ENCODE measurements around the gene UBN2.

DNA sequence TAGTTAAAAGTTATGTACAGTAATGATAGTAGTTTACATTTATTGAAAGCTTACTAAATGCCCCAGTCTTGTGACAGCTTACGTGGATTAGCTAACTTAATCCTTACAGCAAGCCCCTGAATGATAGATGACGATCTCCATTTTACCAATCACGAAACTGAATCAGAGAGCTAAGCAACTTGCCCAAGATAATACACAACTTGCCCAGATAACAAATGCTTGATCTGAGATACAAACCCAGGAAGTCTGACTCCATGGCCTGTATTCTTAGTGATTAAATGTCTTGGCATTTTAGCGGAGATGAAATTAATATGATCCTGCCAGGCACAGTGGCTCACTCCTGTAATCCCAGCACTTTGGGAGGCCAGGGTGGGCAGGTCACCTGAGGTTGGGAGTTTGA is 63.2 kb downstream of the UBN2 start:
- TF ChIP-seq EZH2 (IDR thresholded peaks at IDR 0.05; ENCODE audit: low read length) = no peak
- TF ChIP-seq, protein P1, sequence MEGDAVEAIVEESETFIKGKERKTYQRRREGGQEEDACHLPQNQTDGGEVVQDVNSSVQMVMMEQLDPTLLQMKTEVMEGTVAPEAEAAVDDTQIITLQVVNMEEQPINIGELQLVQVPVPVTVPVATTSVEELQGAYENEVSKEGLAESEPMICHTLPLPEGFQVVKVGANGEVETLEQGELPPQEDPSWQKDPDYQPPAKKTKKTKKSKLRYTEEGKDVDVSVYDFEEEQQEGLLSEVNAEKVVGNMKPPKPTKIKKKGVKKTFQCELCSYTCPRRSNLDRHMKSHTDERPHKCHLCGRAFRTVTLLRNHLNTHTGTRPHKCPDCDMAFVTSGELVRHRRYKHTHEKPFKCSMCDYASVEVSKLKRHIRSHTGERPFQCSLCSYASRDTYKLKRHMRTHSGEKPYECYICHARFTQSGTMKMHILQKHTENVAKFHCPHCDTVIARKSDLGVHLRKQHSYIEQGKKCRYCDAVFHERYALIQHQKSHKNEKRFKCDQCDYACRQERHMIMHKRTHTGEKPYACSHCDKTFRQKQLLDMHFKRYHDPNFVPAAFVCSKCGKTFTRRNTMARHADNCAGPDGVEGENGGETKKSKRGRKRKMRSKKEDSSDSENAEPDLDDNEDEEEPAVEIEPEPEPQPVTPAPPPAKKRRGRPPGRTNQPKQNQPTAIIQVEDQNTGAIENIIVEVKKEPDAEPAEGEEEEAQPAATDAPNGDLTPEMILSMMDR (optimal IDR thresholded peaks at IDR 0.05 in 1 of 3, IDR thresholded peaks at IDR 0.05 in 1 of 3, conservative IDR thresholded peaks at IDR 0.05 in 1 of 3; ENCODE audit: extremely low read depth in 1 of 3, insufficient read depth in 2 of 3, low read length in 3 of 3) = no peak

All from keratinocyte (primary cell).